NCI-H2171 (cell line): ENCODE results near the gene FOXF1.

Experiments used
- DNase-seq: peaks from one replicate; lab custom pipeline; 2025; lab: John Stamatoyannopoulos, UW

Gene FOXF1

DNA sequence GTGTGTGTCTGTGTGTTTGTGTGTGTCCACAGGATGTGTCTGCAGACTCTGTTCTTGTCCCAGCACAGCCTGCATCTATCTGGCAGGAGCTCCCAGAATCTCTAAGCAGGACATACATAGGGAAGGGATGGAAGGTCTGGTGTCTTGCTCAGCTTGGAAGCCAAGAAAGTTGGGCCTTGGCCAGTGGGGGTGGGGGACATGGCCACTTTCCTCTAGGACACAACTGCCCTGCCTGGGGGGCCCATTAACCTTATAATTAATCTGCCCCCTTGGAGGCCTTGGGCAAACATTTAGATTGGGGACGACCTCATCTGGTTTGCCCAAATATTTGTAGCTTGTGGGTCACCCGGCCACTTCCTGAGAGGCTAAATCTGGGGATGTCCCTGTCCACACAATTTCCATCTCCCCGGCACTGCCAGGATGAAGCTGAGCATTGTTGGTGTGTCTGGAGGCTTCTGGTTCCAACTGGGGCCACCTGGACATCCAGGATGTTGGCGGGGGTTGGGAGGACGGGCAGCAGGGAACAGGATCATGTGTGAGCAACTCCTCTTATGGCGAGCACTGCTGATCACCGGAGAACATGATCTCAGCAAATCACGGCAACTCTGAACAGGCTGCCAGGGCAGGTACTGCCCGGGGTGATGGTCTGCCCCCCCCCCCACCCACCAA, 17.2 kb upstream of the FOXF1 start:
- DNase-seq = no peak

DNA sequence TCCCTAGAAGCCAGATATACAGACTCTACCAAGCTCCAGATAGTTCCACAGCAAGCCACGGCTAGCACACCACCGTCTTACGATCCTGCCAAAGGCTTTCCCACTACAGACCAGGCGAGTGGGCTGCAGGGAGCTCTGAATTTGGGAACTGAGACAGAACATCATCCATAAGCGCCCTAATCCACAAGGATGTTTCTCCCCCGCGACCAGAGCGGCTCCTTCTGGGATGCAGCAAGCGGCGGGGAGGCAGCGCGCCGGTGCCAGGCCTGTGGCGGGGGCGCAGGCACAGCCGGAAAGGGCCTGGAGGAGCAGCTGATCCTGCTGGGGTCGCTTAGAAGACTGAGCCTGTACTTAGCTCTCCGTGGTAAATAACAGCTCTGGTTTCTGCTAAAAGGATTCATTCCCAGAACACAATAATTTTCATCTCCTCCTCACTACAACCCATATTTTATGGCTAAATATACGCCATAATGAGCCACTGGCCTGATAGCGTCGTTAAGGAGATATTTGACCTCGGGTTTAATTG, 16.2 kb upstream of the FOXF1 start:
- no peak for DNase-seq

DNA sequence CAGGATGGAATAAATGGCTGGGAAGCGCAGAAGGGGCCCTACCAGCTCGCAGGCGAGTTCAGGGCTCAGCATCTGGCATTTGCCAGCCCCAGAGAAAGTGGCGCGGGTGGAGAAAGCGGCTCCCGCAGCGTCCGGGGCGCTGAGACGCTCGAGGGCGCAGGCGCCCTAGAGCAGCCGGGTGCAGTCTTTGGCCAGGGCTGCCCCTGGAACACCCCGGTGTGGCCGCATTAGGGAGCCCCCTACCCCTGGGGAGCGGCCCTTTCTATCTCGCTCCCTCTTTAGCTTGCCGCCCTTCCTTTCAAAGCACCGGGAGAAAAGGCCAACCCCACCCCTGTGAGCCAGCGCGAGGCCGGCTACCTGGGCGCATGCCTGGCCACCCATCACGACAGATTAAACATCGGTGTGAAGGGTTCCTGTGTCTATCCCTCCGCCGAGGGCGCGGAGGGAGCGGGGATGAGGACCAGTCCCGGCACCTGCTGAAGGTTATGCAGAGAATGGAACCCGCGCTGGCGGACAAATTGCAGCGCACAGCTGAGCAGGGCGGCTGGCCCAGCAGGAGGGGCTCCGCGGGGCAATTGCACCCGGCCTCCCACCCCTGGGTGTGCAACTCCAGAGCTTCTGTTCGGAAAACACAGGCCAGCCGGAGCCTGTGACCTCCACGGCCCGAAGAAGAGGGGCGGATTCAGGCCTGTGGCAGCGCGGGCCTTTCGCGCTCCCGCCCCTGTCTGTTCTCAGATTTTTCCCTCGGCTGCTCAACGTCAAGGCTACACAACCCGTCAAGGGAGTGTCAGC, 15.6 kb upstream of the FOXF1 start:
- DNase-seq = no peak

DNA sequence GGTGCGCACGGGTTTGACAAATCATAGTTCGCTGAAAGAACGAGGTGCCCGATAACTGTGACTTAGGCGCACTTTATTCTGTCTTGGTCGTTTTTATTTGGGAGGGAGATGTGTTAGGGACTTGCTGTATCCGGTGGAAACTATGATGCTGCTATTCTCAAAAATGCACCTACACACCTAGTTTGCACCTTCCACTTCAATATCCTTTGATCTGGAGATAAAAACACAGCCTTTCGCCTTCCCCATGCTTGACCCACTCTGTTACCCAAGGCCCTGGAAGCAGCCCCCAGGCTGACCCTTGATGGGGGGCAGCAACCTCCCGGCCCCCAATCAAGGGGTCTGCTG, 15.0 kb upstream of the FOXF1 start:
- no peak for DNase-seq

DNA sequence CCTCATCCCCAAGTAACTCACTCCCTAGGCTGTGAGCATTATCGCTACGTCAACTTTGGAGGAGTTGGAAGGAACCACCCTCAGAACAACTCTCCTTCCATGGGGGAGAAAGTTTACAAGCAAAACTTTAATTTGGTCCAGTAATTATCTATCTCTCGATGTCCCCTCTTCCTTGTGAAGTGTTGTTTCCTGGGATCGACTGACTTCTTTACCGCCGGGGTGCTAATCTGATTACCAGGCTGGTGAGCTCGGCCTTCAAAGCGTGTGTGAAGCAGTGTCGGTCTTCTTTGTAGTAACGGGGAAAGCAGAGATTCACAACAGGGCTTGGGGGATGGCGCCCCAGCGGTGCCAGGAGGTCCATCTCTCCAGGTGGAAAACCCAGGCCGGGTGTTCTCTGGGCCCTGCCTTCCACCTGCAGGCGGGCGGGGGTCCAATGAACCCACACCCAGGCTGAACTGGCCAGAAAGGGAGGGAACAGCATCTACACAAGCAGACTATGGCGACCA, 14.5 kb upstream of the FOXF1 start:
- DNase-seq = no peak

DNA sequence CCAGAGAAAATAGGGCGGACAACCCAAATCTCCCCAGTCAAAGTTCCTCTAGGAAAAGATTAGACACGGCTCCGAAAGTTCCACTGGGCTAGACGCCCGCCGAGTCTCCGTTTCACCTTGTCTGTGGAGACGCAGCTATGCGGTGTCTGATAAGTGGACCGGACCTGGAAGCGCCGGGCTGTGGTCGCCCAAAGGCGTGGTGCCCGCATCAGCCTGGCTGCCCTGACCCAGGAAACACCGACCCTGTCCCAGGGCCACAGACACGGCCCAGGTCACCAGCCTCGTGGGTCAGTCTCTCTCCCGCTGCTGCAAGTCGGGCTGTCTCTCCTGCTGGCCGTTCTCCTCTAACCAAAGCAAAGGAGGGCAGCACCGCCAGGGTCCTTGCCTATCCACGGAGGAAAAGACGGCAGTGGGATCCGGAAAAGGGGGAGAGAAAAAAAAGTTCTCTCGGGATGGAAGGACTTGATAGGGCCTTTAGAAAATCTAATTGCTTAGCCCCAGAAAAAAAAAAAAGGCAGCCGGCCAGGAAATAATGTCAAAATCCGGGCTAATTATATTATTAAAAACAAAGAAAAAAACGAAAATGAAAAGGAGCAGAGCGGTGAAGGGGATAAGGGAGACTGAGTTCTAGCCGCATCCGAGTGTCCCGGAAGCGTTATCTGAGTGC, 13.9 kb upstream of the FOXF1 start:
- no peak for DNase-seq

DNA sequence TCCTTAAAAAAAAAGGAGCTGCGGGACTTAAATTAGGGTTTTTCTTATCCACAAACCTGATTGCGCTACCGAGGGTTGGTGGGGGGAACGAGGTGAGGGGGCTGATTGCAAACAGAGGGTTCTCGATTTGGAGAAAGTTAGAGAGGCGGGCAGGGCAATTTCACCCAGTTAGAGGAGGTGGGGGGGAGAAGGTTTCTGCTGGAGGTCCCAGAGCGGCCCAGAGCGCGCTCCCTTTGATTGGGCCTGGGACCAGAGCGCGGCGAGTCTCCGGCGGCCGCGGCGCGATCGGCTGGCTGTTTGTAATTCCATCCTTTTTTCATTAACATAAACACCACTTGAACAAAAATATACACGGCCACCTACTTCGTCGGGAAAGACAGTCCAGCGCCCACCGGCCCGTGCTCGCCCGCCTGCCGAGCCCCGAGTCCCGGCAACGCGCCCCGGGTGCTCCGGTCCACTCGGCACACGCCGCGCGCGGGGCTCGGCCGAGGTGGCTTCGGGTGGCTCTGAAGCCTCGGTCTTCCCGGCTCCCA, 13.3 kb upstream of the FOXF1 start:
- no peak for DNase-seq

DNA sequence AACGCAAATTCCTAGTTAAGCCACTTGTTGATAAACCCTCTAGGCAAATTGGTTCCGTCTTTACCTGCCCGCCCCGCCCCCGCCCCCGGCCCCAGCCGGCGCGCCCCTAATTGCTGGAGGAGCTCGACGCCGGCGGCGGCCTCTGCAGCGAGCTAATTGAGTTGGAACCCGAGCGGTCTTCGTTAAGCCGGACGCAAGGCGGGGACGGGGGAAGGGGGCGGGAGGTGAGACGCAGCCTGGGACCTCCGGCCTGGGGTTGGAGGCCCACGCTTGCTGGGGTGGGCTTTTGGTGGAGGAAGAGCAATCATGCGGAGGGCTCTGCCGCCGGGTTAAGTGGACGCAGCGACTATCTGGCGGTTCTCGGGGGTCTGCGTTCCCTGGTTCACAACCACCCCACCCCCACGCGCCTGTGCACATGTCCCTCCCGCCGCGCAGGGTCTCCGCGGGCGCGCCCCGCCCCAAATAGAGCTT, 12.7 kb upstream of the FOXF1 start:
- no peak for DNase-seq

DNA sequence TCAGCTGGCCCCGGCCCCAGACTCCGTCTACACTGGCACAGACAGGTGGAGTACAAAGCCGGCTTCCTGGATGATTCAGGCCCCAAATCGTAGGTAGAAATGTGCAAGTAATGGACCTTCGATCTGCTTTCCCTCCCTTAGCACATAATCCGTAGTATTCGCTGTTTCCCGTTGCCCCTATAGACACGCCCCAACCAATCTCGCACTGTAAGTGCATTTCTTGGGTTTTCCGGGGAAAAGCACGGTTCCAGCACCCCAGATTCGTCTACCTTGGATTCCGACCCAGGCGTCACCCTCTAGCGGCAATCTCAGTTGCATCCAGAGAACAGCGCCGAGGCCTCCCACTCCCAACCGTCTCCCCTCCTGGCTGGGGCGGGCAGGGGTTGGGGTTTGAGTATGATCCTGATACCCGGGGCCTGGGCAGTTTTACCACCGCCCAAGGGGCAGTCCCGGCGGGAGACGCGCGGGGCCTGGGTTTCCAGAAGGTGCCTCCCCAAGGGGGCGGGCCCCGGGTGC, 12.1 kb upstream of the FOXF1 start:
- no peak for DNase-seq

DNA sequence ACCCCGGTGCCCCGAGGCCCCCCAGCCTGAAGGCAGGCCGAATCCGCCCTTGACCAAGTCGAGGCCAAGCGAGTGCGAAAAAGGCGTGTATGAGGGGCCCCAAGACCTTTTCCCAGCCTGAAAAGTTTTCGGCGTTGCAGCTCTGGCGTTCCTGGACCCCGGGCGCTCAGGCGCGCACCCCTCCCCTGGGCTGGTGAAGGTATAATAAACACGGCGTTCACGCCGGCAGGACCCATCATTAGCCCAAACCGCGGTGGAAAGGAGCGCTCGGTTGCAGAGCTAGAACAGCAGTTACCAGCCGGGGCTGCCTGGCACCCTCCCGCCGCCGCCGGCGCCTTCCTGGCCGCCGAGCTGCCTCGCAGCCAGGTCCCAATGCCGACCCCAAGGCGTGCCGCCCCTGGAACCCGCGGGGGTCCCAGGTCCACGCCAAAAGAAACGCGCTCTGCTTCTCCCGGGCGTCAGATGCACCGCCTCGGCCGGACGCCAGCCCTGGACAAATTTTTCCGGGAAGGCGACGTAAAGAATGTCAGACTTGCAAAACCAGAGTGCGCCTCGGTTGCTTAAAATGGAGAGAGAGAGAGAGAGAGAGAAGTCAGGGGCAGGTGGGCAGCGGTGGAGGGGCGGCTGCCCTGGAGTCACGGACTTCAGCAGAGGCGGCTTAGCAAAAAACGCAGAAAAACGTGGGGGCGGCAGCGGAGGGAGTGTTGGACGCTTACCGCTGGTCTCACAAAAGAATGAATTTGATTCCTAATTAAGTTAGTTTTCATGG, 11.5 kb upstream of the FOXF1 start:
- no peak for DNase-seq

DNA sequence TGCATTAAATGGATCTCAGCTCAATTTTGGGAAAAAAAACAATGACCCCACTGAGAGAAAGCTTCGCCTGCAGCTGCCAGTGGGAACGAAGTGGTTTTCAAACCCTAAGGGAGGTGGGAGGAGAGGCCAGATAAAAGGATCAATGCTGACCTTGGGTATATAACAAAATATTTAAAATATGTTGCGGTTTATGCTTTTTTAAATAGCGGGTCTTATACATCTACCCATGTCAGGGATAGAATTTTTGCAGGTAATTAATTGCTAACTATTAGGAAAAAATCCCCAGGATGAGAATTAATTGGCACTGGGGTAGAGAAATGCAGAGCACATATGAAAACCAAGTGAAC, 10.9 kb upstream of the FOXF1 start:
- DNase-seq = no peak

DNA sequence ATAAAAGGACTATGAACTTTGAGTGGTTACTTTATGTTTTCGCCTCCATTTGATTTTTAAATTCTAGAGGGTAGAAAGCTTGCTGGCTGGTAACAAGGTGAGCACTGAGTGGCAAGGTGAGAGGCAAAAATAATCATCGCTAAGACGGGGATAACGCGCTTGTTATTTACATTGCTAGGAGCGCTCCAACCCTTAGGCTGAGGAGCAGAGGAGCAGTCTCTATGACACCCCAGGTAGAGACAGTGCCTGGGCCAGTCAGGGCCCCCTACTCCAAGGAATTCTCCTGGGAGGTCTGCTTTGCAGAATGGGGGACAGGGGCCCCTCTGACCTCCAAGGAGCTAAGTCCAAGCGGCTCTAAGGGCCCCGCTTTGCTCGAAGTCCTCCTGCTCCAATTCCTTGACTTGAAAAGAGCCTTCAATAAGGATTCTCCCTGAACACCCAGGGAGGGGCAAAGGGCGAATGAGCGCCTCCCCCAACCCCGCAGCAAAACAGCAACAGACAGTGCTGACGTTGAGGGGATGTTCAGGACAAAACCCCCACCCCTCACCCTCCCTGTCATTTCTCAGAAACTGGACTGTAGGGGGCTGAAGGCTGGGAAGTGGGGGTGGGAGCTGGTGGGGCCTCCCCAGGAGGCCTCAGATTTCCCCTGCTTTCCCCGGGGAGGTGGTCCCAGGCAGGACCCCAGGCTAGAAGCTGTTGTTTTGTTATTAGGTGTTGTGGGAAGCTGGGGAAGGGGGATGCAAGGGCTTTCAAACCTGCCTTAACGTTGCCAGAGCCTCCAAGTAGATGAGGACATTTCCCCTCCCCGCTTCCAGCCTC, 10.2 kb upstream of the FOXF1 start:
- DNase-seq = no peak

DNA sequence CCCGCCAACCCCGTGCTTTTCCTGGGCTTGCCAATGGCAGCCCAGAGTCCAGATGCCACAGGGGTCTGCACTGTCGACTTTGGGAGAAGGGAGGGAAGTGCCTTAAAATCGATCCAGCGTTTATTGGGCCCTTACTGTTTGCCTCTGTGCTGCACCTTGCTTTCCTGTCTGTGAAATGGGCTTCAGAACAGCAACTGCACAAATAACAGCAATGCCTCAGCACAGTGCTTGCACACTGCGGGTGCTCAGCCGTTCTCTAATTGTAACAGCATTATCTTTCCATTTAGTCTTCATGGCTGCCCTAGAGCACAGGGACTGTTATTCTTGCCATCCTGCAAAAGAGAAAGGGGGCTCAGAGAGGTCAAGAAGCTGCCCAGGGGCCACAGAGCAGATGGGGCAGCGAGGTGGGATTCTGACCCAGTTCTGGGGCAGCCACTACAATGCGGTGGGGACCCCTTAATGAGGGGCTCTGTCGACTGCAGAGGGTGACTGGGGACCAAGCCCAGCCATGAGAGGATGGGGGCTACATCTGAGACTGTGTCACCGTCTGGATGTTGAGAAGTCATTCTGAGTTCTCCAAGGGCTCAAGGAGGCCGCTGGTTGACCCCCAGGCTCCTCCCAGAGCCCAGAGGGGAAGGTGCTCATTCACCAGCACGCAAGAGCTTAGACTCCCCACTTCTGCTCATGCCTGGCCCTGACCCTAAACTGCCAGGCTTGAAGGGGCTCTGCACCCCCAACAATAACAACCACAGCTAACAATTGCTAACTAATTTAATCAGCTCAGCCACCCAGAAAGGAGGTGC, 9.4 kb upstream of the FOXF1 start:
- no peak for DNase-seq

DNA sequence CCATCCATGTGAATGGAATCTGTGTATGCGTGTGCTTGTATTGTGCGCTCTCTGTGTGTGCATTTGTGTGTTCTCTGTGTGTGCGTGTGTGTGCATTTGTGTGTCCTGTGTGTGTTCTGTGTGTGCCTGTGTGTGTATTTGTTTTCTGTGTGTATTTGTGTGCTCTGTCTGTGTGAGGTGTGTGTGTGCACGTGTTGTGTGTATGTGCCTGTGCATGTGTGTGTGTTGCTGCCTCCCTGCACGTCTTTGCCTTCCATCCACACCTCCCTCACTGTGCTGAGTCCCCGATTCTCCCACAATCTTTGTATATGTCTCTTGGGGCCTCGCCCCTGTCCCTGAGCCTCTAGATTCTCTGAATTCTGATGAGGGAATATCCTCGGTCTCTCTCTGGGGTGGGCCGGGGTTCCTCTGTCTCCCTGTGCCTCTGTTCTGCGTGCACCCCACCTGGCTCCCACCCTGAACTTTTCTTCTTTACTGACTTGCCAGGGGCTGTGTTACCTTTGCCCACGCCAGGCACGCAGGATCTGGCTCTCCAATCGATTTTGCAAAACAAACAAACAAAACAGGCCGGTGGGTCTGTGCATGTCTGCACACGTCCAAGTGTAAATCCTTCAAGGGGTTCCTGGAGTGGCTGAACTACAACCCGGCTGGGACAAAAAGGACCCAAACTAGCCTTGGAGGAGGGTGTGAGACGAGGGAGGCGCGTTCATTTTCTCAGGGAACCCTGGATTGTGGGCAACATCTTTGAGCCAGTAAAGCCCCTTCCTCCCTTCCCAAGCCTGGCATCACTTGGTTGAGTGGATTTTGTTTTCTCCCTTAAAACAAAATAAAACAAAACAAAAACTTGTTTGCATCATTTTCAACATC, 8.1 kb upstream of the FOXF1 start:
- DNase-seq = no peak

DNA sequence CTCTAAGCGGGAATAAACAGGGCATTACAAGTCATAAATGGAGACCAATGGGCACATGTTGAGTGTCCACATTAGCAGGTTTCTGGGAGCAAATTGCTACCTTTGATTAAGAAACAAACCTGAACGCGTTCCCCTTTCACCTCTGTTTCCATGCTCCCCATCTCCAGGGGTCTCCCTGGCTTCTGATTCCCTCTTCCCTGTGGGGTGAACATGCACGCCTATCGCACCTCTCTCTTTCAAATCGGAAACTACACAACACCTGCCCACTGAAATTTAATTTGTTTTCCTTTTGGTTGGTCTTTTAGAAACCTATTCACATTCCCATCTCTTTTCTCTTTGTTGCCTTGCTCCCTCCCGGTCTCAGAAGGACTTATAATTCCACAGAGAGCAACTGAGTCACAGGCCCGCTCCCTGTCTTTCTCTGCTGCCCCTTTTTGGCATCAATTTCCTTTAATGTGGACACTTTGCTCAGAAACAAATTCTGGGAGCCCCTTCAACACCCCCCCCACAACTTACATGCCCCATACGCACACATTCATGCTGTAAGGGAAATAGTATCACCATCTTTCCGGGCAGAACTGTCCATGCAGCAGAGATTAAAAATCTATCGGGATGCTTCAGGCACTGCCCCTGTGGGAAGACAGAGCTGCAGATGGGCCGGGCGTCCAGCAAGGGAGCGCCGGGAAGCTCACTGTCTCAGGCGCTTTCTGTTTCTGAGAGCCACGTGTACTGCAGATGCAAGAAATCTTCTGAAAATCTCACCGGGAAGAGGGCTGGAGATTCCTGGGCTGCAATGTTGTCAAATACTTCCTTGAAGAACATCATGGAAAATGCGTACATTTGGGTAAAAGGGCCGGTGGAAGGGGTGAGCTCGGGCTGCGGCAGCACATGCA, 7.2 kb upstream of the FOXF1 start:
- no peak for DNase-seq

DNA sequence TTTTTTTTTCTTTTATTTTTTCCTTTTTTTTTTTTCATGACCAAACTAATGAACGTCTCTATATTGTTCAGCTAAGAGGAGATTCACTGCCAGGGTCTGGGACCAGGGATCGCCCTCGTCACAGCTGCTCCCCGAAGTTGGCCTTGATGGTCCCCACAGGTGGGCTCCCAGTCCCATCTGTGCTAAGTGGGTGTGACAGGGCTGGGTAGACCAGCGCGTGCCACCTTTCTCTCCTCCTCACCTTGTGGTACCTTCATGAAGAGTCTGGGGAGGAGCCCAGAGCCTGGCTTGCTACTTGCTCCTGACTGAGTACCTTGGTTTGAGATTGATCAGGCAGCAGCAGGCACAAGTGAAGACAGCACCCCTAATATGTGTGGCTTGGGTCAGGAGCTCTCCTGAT, 6.5 kb upstream of the FOXF1 start:
- DNase-seq = no peak

DNA sequence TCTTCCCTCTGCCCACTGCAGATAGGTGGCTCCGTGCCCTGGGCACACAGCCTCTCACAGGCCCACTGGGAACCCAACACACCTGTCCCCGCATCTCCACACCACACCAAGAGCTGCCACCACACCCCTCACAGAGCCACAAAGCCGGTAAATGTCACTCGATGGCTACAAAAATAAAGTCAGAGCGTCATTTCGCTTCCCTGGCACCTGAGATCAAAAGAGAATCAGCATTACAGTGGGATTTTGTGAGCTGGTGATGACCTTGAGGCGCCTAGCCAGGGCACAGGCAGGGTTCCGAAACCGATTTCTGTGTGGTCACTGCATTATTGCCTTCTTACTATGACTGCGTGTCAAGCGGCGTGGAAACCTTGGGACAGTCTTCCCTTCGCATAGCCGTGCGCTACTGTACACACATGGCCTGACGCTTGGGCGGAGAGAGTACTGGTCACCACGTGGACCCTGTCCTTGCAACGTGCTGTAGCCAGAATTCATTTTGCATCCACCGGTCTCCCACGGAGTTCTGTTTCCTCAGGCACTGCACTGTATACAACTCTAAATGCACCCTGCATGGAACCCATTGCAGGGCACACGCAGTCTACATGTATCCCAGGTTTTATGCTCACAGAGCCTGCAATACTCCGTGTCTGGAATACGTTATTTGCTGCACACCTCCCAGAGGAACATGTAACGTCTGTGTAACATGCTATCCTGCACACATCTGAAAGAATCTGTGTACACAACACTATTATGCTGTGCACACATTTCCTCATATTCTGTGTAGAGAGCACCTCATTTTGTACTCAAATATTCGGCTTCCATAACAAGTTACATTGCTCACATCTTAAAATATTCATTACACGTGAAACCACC, 5.8 kb upstream of the FOXF1 start:
- no peak for DNase-seq
